Smooth muscle cell (in vitro differentiated cells): ENCODE measurements around the gene CCSER2. TPM values are rescaled to one million over a fixed set of nuclear protein-coding genes. Genes with fewer than 3 reads are reported as not detected.

ENCODE experiments used
- DNase-seq: peaks from one replicate; lab custom pipeline; 2025; ENCODE audit not compliant: unreplicated experiment; lab: John Stamatoyannopoulos, UW
- H2AFZ ChIP-seq: fragments of 200-600 bp; sonication (generic); 2 replicates; pipeline ENCODE4 v1.6.0; 2016; ENCODE audit warnings: antibody characterized with exemption, low read depth, mild to moderate bottlenecking
- H3F3A ChIP-seq: fragments of 200-600 bp; sonication (generic); 2 replicates; pipeline ENCODE4 v1.6.0; 2017; ENCODE audit warnings: antibody characterized with exemption, low read depth
- H3K27ac ChIP-seq: fragments of 200-600 bp; sonication (generic); 2 replicates; pipeline ENCODE4 v1.5.1; 2016; ENCODE audit warnings: low read depth, mild to moderate bottlenecking
- H3K27me3 ChIP-seq: fragments of 200-600 bp; sonication (generic); 2 replicates; pipeline ENCODE4 v1.6.1; 2016; ENCODE audit warnings: low read depth, mild to moderate bottlenecking
- H3K36me3 ChIP-seq: fragments of 200-600 bp; sonication (generic); 2 replicates; pipeline ENCODE4 v1.5.1; 2016; ENCODE audit warnings: low read depth
- H3K4me1 ChIP-seq: fragments of 200-600 bp; sonication (generic); 2 replicates; pipeline ENCODE4 v1.5.1; 2016; ENCODE audit warnings: low read depth
- H3K4me2 ChIP-seq: fragments of 200-600 bp; sonication (generic); 2 replicates; pipeline ENCODE4 v1.6.0; 2016; ENCODE audit warnings: mild to moderate bottlenecking
- H3K4me3 ChIP-seq: fragments of 200-600 bp; sonication (generic); 2 replicates; pipeline ENCODE4 v1.5.1; 2016; ENCODE audit warnings: mild to moderate bottlenecking
- H3K79me2 ChIP-seq: fragments of 200-600 bp; sonication (generic); 2 replicates; pipeline ENCODE4 v1.6.0; 2016; ENCODE audit warnings: low read depth, mild to moderate bottlenecking
- H3K9ac ChIP-seq: fragments of 200-600 bp; sonication (generic); 2 replicates; pipeline ENCODE4 v1.6.0; 2016; ENCODE audit warnings: low read depth
- H3K9me3 ChIP-seq: fragments of 200-600 bp; sonication (generic); replicated peaks from 2 replicates; pipeline ENCODE4 v1.5.1; 2016; ENCODE audit warnings: low read depth
- H4K20me1 ChIP-seq: fragments of 200-600 bp; sonication (generic); 2 replicates; pipeline ENCODE4 v1.6.0; 2016; ENCODE audit warnings: low read depth
- CTCF ChIP-seq: fragments of 200-600 bp; sonication (generic); IDR thresholded peaks from 2 replicates; pipeline ENCODE4 v1.5.1; 2017; ENCODE audit warnings: borderline replicate concordance, mild to moderate bottlenecking, antibody characterized with exemption; ENCODE audit not compliant: insufficient read depth, poor library complexity, severe bottlenecking
- WGBS: methylation state at CpG from one replicate; pipeline ENCODE4 v1.1.7; 2016; ENCODE audit warnings: low lambda C conversion rate; 5-methylcytosine and 5-hydroxymethylcytosine counted together
- polyA plus RNA-seq: library from polyadenylated mRNA; unstranded; fragments of >200 nt; fragmentation: Nextera tagmentation; extraction: Ambion mirVana; gene quantifications from 2 replicates; pipeline ENCODE4 v1.2.1, GENCODE V29; 2016
- total RNA-seq: library from RNA; depleted of rRNA; stranded (reverse); fragments of >200 nt; gene quantifications from 2 replicates; pipeline ENCODE4 v1.2.3, GENCODE V29; 2014

Gene CCSER2
- total and polyA plus RNA-seq, 2 experiments from 2014 or later: 32.8 to 42.1 TPM

- peak overlapping the region; percentile 52 for H3K4me2 ChIP-seq
- no peaks in the 10 kb centered on the region for H3K36me3 ChIP-seq
- no peaks in the 10 kb centered on the region for H3F3A ChIP-seq
- no peak overlapping the region for H2AFZ ChIP-seq
- no peak overlapping the region for H3K9ac ChIP-seq
- no peaks in the 10 kb centered on the region for H3K27me3 ChIP-seq
- H4K20me1 ChIP-seq: peaks cover 91% of the 10 kb centered on the region
- H3K4me3 ChIP-seq: no peak overlapping the region
- WGBS: 93% methylated on average over 4 of the region's 4 CpGs
- no peaks in the 10 kb centered on the region for H3K9me3 ChIP-seq
- peaks cover 78% of the 10 kb centered on the region for H3K79me2 ChIP-seq
- DNase-seq: no peak
- TF ChIP-seq CTCF: no peak
- H3K27ac ChIP-seq: peak overlapping the region; percentile 66
- no peaks in the 10 kb centered on the region for H3K4me1 ChIP-seq
These were observed 20.1 kb downstream of the CCSER2 start for GRCh38 chr10:84348447-84348846.

DNA sequence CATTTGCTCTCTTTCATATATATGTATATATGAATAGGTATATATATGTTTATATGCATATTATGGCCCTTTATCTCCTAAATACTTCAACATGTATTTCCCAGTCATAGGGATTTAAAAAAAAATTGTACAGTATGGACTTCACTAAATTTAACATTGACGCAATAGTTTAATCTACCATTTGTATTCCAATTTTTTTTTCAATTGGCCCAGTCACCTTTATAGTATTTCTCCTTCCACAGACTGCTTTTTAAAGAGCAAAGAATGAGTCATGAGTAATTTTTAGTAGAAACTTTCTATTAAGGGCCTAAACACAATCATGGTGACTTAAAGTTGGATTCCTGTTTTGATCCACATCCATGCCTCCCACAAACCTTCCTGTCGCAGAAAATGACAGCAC is 20.5 kb downstream of the CCSER2 start:
- peak overlapping the region; percentile 52 for H3K4me2 ChIP-seq
- WGBS: 61% methylated on average over 2 of the region's 2 CpGs

DNA sequence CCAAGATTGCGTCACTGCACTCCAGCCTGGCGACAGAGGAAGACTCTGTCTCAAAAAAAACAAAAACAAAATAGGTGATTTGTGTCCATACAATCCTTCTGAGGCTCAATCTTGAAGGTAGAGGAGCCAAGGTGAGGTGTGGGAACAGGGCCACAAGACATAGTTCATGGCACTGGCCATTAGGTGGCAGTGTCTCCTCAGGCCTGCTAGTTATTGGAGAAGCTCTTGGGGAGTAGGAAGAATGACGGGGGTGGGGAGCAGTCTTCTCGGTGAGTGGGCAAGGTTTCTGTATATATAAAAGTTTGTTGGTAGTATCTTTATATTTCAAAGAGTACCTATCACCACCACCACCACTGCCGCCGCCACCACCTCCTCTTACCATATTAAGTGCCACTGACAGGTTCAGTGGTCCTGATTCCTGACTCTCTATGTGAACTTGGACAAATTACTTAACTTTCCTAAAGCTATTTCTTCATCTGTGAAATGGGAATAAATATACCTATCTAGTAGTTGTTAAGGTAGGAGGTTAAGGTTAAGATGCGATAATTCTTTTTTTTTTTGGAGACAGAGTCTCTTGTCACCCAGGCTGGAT is 24.0 kb downstream of the CCSER2 start:
- no peak for DNase-seq
- H3F3A ChIP-seq: no peaks in the 10 kb centered on the region
- no peaks in the 10 kb centered on the region for H3K36me3 ChIP-seq
- peak; percentile 49 for TF ChIP-seq CTCF
- H4K20me1 ChIP-seq: peaks cover 96% of the 10 kb centered on the region
- H3K4me3 ChIP-seq: no peak overlapping the region
- no peaks in the 10 kb centered on the region for H3K27me3 ChIP-seq
- no peak overlapping the region for H3K9ac ChIP-seq
- H2AFZ ChIP-seq: no peak overlapping the region
- no peak overlapping the region for H3K27ac ChIP-seq
- H3K4me2 ChIP-seq: no peak overlapping the region
- WGBS: 73% methylated on average over 7 of the region's 7 CpGs
- H3K4me1 ChIP-seq: no peaks in the 10 kb centered on the region
- no peaks in the 10 kb centered on the region for H3K9me3 ChIP-seq
- H3K79me2 ChIP-seq: peaks cover 82% of the 10 kb centered on the region

More for the DNA sequence above, 20.5 kb downstream of the CCSER2 start:
- Histone ChIP-seq H2AFZ (no peak overlapping the region), H3K27ac (peak overlapping the region; percentile 66), H3K27me3 (no peaks in the 10 kb centered on the region), H3K9me3 (no peaks in the 10 kb centered on the region), H3K36me3 (no peaks in the 10 kb centered on the region), H3K9ac (no peak overlapping the region), H3K4me1 (no peaks in the 10 kb centered on the region), H4K20me1 (peaks cover 91% of the 10 kb centered on the region), H3K4me3 (no peak overlapping the region), H3F3A (no peaks in the 10 kb centered on the region), H3K79me2 (peaks cover 79% of the 10 kb centered on the region)
- no peak for TF ChIP-seq CTCF
- DNase-seq: no peak
